ENCODE measurements around the gene SLC34A1.

The SLC34A1 gene

GRCh38 chr5:177392765-177393164 is 8.5 kb downstream of the SLC34A1 start:
- DNase-seq, result no peak
- Histone ChIP-seq H3K27me3 (replicated peaks) (no peaks in the 10 kb centered on the region), H3K4me3 (ENCODE audit: low read depth, low read length) (no peak overlapping the region), H3K36me3 (replicated peaks) (no peaks in the 10 kb centered on the region), H3K27ac (no peak overlapping the region)
- TF ChIP-seq, protein P1, sequence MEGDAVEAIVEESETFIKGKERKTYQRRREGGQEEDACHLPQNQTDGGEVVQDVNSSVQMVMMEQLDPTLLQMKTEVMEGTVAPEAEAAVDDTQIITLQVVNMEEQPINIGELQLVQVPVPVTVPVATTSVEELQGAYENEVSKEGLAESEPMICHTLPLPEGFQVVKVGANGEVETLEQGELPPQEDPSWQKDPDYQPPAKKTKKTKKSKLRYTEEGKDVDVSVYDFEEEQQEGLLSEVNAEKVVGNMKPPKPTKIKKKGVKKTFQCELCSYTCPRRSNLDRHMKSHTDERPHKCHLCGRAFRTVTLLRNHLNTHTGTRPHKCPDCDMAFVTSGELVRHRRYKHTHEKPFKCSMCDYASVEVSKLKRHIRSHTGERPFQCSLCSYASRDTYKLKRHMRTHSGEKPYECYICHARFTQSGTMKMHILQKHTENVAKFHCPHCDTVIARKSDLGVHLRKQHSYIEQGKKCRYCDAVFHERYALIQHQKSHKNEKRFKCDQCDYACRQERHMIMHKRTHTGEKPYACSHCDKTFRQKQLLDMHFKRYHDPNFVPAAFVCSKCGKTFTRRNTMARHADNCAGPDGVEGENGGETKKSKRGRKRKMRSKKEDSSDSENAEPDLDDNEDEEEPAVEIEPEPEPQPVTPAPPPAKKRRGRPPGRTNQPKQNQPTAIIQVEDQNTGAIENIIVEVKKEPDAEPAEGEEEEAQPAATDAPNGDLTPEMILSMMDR (IDR thresholded peaks at IDR 0.05; ENCODE audit: low read depth, low read length, missing control alignments), result no peak
- in situ Hi-C loops (cut with HindIII; ENCODE audit: low pct_ligation_motif_present, low sequenced_read_pairs), result no loop called here

- Histone ChIP-seq H3K36me3 (replicated peaks) (no peaks in the 10 kb centered on the region), H3K27ac (no peak overlapping the region), H3K4me3 (ENCODE audit: low read depth, low read length) (no peak overlapping the region), H3K27me3 (replicated peaks) (no peaks in the 10 kb centered on the region)
- no peak for DNase-seq
- in situ Hi-C loops (cut with HindIII; ENCODE audit: low pct_ligation_motif_present, low sequenced_read_pairs), result no loop called here
- TF ChIP-seq, protein P1 (IDR thresholded peaks at IDR 0.05; ENCODE audit: low read depth, low read length, missing control alignments), result no peak
Observed at GRCh38 chr5:177393206-177393765, 9.1 kb downstream of the SLC34A1 start.

- H3K36me3 ChIP-seq (replicated peaks), result no peaks in the 10 kb centered on the region
- no peaks in the 10 kb centered on the region for H3K27me3 ChIP-seq (replicated peaks)
- in situ Hi-C loops (cut with HindIII; ENCODE audit: low pct_ligation_motif_present, low sequenced_read_pairs), result no loop called here
- DNase-seq, result no peak
- H3K4me3 ChIP-seq (ENCODE audit: low read depth, low read length), result no peak overlapping the region
- H3K27ac ChIP-seq, result no peak overlapping the region
- TF ChIP-seq, protein P1 (IDR thresholded peaks at IDR 0.05; ENCODE audit: low read depth, low read length, missing control alignments), result no peak
Observed at GRCh38 chr5:177393990-177394389, 9.8 kb downstream of the SLC34A1 start.

DNA sequence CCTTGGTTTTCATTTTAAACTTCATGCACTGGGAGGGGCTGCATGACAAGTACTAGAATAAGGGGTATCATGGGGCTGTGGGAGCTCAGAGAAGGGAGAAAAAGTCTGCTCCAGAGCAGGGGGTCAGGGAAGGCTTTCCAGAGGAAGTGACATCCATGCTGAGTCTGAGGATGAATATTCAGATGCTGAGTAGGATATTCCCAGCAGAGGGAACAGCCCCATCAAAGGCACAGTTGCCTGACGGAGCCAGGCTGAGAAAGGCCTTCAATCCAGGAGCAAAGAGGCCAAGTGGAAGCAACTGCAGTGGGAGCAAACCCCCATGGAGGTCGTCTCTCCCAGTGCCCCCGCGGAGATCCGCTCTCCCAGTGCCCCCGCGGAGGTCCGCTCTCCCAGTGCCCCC is 11.8 kb downstream of the SLC34A1 start:
- H3K27ac ChIP-seq, result no peak overlapping the region
- in situ Hi-C loops (cut with HindIII; ENCODE audit: low pct_ligation_motif_present, low sequenced_read_pairs), result no loop called here
- TF ChIP-seq, protein P1 (IDR thresholded peaks at IDR 0.05; ENCODE audit: low read depth, low read length, missing control alignments), result no peak
- peaks cover 12% of the 10 kb centered on the region for H3K27me3 ChIP-seq (replicated peaks)
- no peak for DNase-seq
- H3K4me3 ChIP-seq (ENCODE audit: low read depth, low read length), result no peak overlapping the region
- H3K36me3 ChIP-seq (replicated peaks), result no peaks in the 10 kb centered on the region

GRCh38 chr5:177396807-177397206 is 12.6 kb downstream of the SLC34A1 start:
- peaks cover 20% of the 10 kb centered on the region for H3K27me3 ChIP-seq (replicated peaks)
- H3K36me3 ChIP-seq (replicated peaks), result no peaks in the 10 kb centered on the region
- no peak for DNase-seq
- in situ Hi-C loops (cut with HindIII; ENCODE audit: low pct_ligation_motif_present, low sequenced_read_pairs), result no loop called here
- H3K27ac ChIP-seq, result no peak overlapping the region
- TF ChIP-seq, protein P1 (IDR thresholded peaks at IDR 0.05; ENCODE audit: low read depth, low read length, missing control alignments), result no peak
- no peak overlapping the region for H3K4me3 ChIP-seq (ENCODE audit: low read depth, low read length)

- DNase-seq, result no peak
- in situ Hi-C loops (cut with HindIII; ENCODE audit: low pct_ligation_motif_present, low sequenced_read_pairs), result no loop called here
- H3K36me3 ChIP-seq (replicated peaks), result no peaks in the 10 kb centered on the region
- TF ChIP-seq, protein P1 (IDR thresholded peaks at IDR 0.05; ENCODE audit: low read depth, low read length, missing control alignments), result no peak
- H3K27me3 ChIP-seq (replicated peaks), result peaks cover 20% of the 10 kb centered on the region
- H3K4me3 ChIP-seq (ENCODE audit: low read depth, low read length), result no peak overlapping the region
- H3K27ac ChIP-seq, result no peak overlapping the region
Observed at GRCh38 chr5:177397875-177398390, 13.7 kb downstream of the SLC34A1 start.

Data from brain microvascular endothelial cell (primary cell).